Pancreas (tissue), 10 donors: Measurements from ENCODE around the gene DECR2. TPM values are rescaled to one million over a fixed set of nuclear protein-coding genes. Genes with fewer than 3 reads are reported as not detected.

Experiments used
- ATAC-seq, 4 donors: fragments of 200-7000 bp; cut with Tn5 transposase; one replicate each; pipeline versions ENCODE4 v1.8.0 to v1.9.1; 2020; ENCODE audit warnings: mild to moderate bottlenecking in 4 of 4, moderate library complexity in 4 of 4
- DNase-seq, 6 donors: peaks; one replicate each; pipeline ENCODE4 v3.0.0-alpha.2; 2020
- FAIRE-seq: peaks from 2 replicates; lab custom pipeline; 2012; peaks lifted over from hg19 to GRCh38; lab: Jason Lieb, UNC
- H3K27ac ChIP-seq, 4 donors: fragments of 200-600 bp; sonication (generic); 1 replicate in 3 of 4; 2 replicates in 1 of 4; pipeline versions ENCODE4 v1.5.0 to v1.8.0; 2020
- H3K27me3 ChIP-seq, 4 donors: fragments of 200-600 bp; one replicate each; pipeline ENCODE4 v1.8.0; 2021
- H3K36me3 ChIP-seq, 3 donors: fragments of 200-600 bp; sonication (generic) in 1 of 3; one replicate each; pipeline versions ENCODE4 v1.5.0 to v1.8.0; 2020 to 2021
- H3K4me1 ChIP-seq, 3 donors: fragments of 200-600 bp; one replicate each; pipeline ENCODE4 v1.8.0; 2021
- H3K4me3 ChIP-seq, 4 donors: fragments of 200-600 bp; sonication (generic) in 2 of 4; one replicate each; pipeline versions ENCODE4 v1.5.0 to v1.8.0; 2020 to 2021
- H3K9me3 ChIP-seq, 4 donors: fragments of 200-600 bp; one replicate each; pipeline ENCODE4 v1.8.0; 2021
- WGBS, 2 donors: extraction: QIAGEN DNeasy Blood & Tissue Kit; methylation state at CpG; one replicate each; pipeline ENCODE4 v1.1.7; 2013; 5-methylcytosine and 5-hydroxymethylcytosine counted together
- intact Hi-C, 3 donors: fragments of 100-400 bp; cut with DNase I; formaldehyde crosslinking; loops; one replicate each; pipeline versions ENCODE4 v1.11.1 to v1.14.2; 2022
- polyA plus RNA-seq, 2 donors: library from polyadenylated mRNA; stranded (reverse); fragments of 200-250 nt; gene quantifications; one replicate each; pipeline ENCODE4 v1.2.3, GENCODE V29; 2013
- total RNA-seq, 6 donors: library from RNA; stranded (reverse); fragmentation: NEBNext Ultra II Directional in 4 of 6; extraction: Animal tissue kit (Norgen Biotek cat#: 25700) in 4 of 6; gene quantifications; one replicate each; pipeline versions ENCODE4 v1.2.1 to v1.2.4, GENCODE V29; 2021 to 2023
- TF ChIP-seq, protein P1 (sequence below), 4 donors: fragments of 200-600 bp; sonication (generic) in 3 of 4; IDR thresholded peaks; one replicate each; pipeline versions ENCODE4 v1.5.0 to v1.8.0; 2021; ENCODE audit warnings: antibody characterized with exemption in 4 of 4
- donor health status: healthy with polysubstance abuse.
- donor health status: DM: no; HTN: no; CAD: no; lungs with moderate emphysema.
- donor health status: DM: no; HTN: no; CAD: no.
- donor health status: control.
- donor health status: control.
- donor health status: Bipolar disorder and iron deficiency.
- donor health status: DM: yes; HTN: yes; CAD: no.
- donor health status: DM: no; HTN: no; CAD: no.
- donor health status: DM: no; HTN: no; CAD: no.
- donor health status: DM: yes; HTN: yes; CAD: no.

Gene DECR2
- total and polyA plus RNA-seq, 8 donors = 9.2 to 68.0 (median 18.5) TPM

DNA sequence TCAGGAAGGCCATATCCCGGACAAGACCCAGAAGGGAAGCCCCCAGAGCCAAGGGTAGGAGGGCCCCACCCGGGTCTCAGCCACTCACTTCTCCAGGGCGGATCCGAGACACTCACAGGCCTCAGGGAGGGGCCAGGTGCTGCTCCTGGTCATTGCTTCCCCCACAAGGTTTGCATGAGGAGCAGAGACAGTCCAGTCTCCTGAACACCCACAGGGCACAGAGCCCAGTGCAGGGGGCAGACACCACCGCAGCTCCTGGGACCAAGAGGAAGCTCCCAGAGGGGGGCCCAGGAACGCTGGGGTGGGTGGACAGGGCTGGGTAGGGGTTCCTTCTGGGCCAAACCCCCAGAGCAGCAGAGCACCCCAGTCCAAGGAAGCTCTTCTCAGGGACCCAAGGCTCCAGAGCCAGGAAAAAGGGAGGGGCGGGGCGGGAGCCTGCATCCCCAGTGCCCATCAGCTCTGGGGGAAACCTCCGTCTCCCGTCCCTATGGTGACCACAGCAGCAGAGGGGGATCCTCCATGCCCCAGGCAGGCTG lies 30.6 kb upstream of the DECR2 start:
- peak in 3 of 4 donors; percentile 2 to 4 (median 3) for ATAC-seq
- Histone ChIP-seq H3K9me3 (no peaks in the 10 kb centered on the region), H3K27me3 (no peaks in the 10 kb centered on the region), H3K36me3 (peaks cover 5 to 24% (median 8%) of the 10 kb centered on the region in 3 donors), H3K4me3 (no peak overlapping the region), H3K4me1 (peaks cover 0 to 11% (median 6%) of the 10 kb centered on the region in 3 donors), H3K27ac (peak overlapping the region in 3 of 4 donors; percentile 22 to 44 (median 30))
- DNase-seq = peak in 1 of 6 donors; percentile 46
- 67 to 82% methylated on average over 10 of the region's 10 CpGs for WGBS, 2 donors
- FAIRE-seq = no peak
- TF ChIP-seq, protein P1, sequence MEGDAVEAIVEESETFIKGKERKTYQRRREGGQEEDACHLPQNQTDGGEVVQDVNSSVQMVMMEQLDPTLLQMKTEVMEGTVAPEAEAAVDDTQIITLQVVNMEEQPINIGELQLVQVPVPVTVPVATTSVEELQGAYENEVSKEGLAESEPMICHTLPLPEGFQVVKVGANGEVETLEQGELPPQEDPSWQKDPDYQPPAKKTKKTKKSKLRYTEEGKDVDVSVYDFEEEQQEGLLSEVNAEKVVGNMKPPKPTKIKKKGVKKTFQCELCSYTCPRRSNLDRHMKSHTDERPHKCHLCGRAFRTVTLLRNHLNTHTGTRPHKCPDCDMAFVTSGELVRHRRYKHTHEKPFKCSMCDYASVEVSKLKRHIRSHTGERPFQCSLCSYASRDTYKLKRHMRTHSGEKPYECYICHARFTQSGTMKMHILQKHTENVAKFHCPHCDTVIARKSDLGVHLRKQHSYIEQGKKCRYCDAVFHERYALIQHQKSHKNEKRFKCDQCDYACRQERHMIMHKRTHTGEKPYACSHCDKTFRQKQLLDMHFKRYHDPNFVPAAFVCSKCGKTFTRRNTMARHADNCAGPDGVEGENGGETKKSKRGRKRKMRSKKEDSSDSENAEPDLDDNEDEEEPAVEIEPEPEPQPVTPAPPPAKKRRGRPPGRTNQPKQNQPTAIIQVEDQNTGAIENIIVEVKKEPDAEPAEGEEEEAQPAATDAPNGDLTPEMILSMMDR (IDR thresholded peaks at IDR 0.05) = no peak
- intact Hi-C loops = no loop called here

DNA sequence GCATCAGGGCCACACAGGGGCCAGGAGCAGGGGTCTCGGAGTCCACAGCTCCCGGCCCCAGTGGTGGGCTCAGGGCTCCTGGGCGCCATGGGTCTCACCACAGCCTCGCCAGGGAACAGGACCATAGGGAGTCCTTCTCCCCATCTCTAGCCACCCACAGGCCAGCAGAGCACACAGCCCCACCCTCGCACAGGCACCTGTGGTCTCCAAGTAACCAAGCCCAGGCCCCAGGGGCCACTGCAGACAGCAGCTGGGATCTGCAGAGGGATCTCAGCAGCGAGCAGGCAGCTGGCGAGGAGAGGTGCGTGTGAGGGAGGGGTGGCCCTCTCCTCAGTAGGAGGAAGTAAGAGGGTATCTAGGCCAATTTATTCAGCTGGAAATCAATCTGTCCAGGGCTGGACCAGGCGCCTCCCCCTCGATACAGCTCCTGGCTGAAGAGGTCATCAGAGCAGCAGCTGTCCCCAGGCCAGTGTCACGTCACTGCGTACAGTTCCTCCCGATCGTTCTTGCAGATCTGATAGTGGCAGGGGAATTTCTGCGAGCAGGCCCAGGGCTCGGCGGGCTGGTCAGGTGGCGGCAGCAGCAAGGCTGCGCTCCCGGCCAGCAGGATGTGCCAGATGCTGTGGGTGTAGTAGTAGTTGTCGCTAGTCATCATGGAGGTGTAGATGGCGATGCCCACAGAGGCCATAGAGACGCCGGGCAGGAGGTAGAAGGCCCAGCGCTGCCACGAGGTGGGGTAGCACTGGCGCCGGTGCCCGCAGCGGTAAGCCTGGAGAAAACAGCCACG lies 30.0 kb upstream of the DECR2 start:
- no peak overlapping the region for H3K27ac ChIP-seq
- DNase-seq = peak in 4 of 6 donors; percentile 36 to 79 (median 55)
- no peaks in the 10 kb centered on the region for H3K27me3 ChIP-seq
- no peak overlapping the region for H3K4me3 ChIP-seq
- FAIRE-seq = no peak
- peak in 2 of 4 donors; percentile 6 to 7 for ATAC-seq
- WGBS, 2 donors = 81 to 84% methylated on average over 29 to 31 of the region's 31 CpGs
- intact Hi-C loops = no loop called here
- TF ChIP-seq, protein P1 (IDR thresholded peaks at IDR 0.05) = no peak
- H3K9me3 ChIP-seq = no peaks in the 10 kb centered on the region
- H3K36me3 ChIP-seq = peaks cover 5 to 31% (median 8%) of the 10 kb centered on the region in 3 donors
- H3K4me1 ChIP-seq = peaks cover 0 to 11% (median 6%) of the 10 kb centered on the region in 3 donors

DNA sequence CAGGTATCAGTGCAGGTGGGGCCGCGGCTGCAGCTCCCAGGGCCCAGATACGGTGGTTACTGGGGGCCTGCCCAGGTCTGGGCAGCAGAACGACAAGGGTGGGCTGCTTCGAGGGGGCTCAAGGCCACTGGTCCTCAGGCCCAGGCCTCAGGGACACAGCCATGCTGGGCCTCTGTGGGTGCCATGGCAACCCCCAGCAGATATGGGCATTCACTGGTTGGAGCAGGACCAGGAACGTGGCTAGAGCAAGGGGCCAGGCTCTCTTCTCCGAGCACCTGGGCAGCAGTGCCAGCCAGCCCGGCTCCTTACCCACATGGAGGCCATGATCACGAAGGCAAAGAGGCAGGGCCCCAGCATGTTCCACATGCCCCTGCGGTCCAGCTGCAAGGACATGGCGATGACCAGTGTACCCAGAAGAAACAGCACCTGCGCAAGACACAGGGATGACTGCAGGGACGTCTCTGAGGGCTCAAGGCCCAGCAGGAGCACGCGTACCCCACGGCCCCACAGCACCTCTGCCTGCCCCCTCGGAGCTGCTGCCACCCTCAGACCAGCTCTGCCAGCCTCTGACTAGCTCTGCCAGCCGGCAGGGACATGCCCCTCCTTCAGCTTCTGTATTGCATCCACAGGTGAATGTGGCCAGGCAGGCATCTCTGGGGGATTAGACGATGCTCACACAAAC lies 29.2 kb upstream of the DECR2 start:
- Histone ChIP-seq H3K4me3 (no peak overlapping the region), H3K27me3 (no peaks in the 10 kb centered on the region), H3K36me3 (peaks cover 5 to 38% (median 8%) of the 10 kb centered on the region in 3 donors), H3K27ac (no peak overlapping the region), H3K4me1 (peaks cover 0 to 11% (median 6%) of the 10 kb centered on the region in 3 donors), H3K9me3 (no peaks in the 10 kb centered on the region)
- TF ChIP-seq, protein P1 (IDR thresholded peaks at IDR 0.05) = no peak
- ATAC-seq (no peak), DNase-seq (peak in 3 of 6 donors; percentile 25 to 76 (median 41)), FAIRE-seq (no peak)
- intact Hi-C loops = no loop called here
- 78 to 82% methylated on average over 19 of the region's 19 CpGs for WGBS, 2 donors

DNA sequence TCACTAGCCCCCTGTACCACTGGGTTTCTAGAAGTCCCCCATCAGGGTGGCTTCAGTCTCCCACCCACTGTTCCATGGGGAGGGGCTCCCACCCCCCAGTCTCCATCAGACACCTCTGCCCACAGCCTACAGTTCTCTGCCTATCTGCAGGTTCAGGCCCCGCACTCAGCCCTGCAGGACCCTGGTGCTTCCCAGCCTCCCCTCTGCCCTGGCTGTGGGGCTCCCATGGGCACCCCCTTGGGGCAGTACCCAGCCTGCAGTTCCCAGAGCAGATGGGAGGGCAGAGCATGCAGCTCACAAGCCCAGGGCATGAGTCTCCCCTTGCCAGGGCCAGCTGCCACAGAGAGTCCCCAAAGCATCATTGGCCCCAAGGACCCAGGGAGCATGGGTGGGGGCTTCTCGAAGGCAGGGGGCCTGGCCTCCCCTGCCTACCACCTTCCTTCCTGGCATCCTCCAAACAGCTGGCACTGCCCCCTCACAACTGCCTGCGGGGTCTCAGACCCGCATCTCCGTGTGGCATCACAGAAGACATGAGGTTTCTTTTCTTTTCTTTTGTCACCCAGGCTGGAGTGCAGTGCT lies 28.6 kb upstream of the DECR2 start:
- Histone ChIP-seq H3K4me1 (peaks cover 0 to 11% (median 6%) of the 10 kb centered on the region in 3 donors), H3K36me3 (peaks cover 4 to 36% (median 5%) of the 10 kb centered on the region in 3 donors), H3K9me3 (no peaks in the 10 kb centered on the region), H3K27me3 (no peaks in the 10 kb centered on the region), H3K4me3 (no peak overlapping the region), H3K27ac (no peak overlapping the region)
- TF ChIP-seq, protein P1 (IDR thresholded peaks at IDR 0.05) = no peak
- peak in 2 of 6 donors; percentile 12 to 29 for DNase-seq
- WGBS, 2 donors = 86 to 94% methylated on average over 5 of the region's 5 CpGs
- FAIRE-seq = no peak
- intact Hi-C loops = no loop called here
- no peak for ATAC-seq
